Keratinocyte (primary cell): Measurements from ENCODE around the gene METAP1.

Source experiments
- CTCF ChIP-seq, 3 experiments: IDR thresholded peaks in 1 of 3; conservative IDR thresholded peaks in 1 of 3; optimal IDR thresholded peaks in 1 of 3; 2 replicates in 2 of 3; 3 replicates in 1 of 3; pipeline versions ENCODE3 to v1.5.1; 2011; ENCODE audit warnings: low read length in 3 of 3, mild to moderate bottlenecking in 3 of 3, moderate library complexity in 2 of 3, control low read depth in 1 of 3, inconsistent platforms in 1 of 3; ENCODE audit not compliant: insufficient read depth in 2 of 3; ENCODE audit errors: extremely low read depth in 1 of 3
- EZH2 ChIP-seq: IDR thresholded peaks from one replicate; pipeline ENCODE4 v1.6.1; 2012; ENCODE audit warnings: inconsistent platforms, mild to moderate bottlenecking, low read length, moderate library complexity

- TF ChIP-seq EZH2 (no peak), CTCF (optimal IDR thresholded peaks at IDR 0.05 in 1 of 3, IDR thresholded peaks at IDR 0.05 in 1 of 3, conservative IDR thresholded peaks at IDR 0.05 in 1 of 3; ENCODE audit: extremely low read depth in 1 of 3, insufficient read depth in 2 of 3, low read length in 3 of 3) (no peak)
Observed at GRCh38 chr4:98977557-98977956, 18.0 kb upstream of the METAP1 start.
